ENCODE measurements around the gene OR5M8.

The OR5M8 gene

GRCh38 chr11:56491270-56491669 is at the start of gene OR5M8:
Gene OR5M8 (minus strand): TSS chr11:56491370. CDS start chr11:56491370, 0 bp downstream.
- DNase-seq, result no peak

DNA sequence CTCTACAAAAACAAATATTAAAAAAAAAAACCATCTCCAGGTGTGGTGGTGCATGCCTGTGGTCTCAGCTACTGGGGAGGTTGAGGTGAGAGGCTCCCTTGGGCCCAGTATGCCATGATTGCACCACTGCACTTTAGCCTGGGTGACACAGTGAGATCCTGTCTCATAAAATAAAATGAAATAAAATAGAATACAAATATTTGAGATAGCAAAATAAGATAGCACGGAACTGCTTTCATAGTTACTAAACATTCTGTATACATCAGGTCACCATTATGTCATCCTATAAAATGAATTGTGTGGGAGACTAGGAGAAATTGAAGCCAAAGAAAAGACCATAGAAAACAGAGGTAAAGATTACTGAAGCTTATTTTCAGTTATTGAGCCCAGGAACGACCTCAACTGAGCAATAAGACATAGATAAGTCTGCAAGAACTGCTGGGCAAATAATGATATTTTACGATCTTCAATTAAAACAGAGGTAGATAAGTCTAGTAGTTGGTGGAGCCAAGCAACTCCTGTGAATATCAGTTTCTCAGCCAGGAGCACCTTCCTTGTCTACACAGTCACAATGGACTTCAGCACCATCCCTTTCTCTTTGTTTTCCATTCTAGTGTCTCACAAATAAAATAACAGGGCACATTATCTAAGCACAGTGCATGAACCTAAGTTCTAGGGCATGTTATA is 42.0 kb upstream of the OR5M8 start:
- DNase-seq, result no peak

GRCh38 chr11:56531856-56532255 is 40.7 kb upstream of the OR5M8 start:
- DNase-seq, result no peak

DNA sequence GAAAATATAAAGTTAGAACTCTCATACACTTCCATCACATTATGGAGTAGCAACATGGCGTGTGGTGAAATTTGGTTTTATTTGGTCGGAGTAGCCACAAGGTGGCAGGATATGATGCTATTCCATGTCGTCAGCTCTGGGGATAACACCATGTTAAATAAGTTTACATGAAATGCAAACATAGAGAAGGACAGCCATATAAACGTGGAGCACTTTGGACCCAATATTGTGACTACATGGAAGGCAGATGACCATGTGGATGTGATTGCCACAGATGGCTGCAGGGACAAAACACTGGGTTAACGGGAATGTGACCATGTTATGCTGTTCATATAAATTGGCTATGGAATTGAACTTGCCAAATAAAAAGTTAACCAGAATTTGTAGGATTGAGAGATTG is 30.8 kb upstream of the OR5M8 start:
- DNase-seq, result no peak

GRCh38 chr11:56513280-56513679 is 22.1 kb upstream of the OR5M8 start:
- no peak for DNase-seq

GRCh38 chr11:56509439-56509838 is 18.3 kb upstream of the OR5M8 start:
- no peak for DNase-seq

DNA sequence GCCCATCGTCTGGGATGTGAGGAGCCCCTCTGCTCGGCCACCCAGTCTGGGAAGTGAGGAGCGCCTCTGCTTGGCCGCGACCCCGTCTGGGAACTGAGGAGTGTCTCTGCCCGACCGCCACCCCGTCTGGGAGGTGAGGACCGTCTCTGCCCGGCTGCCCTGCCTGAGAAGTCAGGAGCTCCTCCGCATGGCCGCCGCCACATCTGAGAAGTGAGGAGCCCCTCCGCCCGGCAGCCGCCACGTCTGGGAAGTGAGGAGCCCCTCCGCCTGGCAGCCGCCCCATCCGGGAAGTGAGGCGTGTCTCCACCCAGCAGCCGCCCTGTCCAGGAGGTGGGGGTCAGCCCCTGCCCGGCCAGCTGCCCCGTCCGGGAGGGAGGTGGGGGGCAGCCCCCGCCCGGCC is 5.8 kb upstream of the OR5M8 start:
- DNase-seq, result no peak

DNA sequence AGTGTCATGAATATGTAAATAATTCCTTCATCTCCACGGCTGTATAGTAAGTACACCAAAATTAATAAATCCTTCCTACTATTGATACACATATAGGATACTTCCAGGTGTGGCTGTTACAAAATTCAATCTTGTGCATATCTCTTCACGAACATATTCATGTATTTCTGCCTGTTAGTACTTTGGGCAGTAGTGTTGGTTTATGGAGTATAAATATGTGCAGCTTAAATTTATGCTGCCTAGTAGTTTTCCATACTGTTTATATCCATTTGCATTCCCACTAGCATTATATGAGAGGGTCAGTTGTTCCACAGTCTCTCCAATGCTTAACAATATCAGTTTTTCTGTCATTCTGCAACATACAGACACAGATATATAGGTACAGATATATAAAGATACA is 3.9 kb upstream of the OR5M8 start:
- DNase-seq, result no peak

- no peak for DNase-seq
Observed at GRCh38 chr11:56486801-56487200, 4.4 kb downstream of the OR5M8 start.

GRCh38 chr11:56474729-56475235 is 16.4 kb downstream of the OR5M8 start:
- DNase-seq, result no peak

GRCh38 chr11:56473252-56473651 is 17.9 kb downstream of the OR5M8 start, which contains the start of gene OR5M3:
Gene OR5M3 (minus strand): TSS chr11:56473352. CDS start chr11:56470497, 2,855 bp downstream.
- no peak for DNase-seq

- DNase-seq, result no peak
Observed at GRCh38 chr11:56457076-56457475, 34.1 kb downstream of the OR5M8 start.

GRCh38 chr11:56453521-56453920 is 37.6 kb downstream of the OR5M8 start:
- DNase-seq, result no peak

Data from stimulated activated CD4-positive, alpha-beta T cell treated with anti-CD3 and anti-CD28 coated beads, Interleukin-4, amount 100 ng/mL, for 24 hours (primary cell).